SK-N-SH (cell line): ENCODE results near the gene SLC26A1. TPM values are rescaled to one million over a fixed set of nuclear protein-coding genes. Genes with fewer than 3 reads are reported as not detected.

Experiments
- CTCF ChIA-PET: fragments of 300-600, 350-600 bp; formaldehyde crosslinking; extraction: SDS; loops from one replicate; lab custom pipeline; 2021; lab: Yijun Ruan, JAX
- POLR2A ChIA-PET: fragments of 350-600 bp; sonication (Branson Sonifier 250); formaldehyde crosslinking; extraction: SDS; loops from one replicate; lab custom pipeline; 2020; ENCODE audit warnings: antibody characterized with exemption, inconsistent platforms; lab: Yijun Ruan, JAX
- DNase-seq: peaks from one replicate; pipeline ENCODE4 v3.0.0; 2012
- H2AFZ ChIP-seq: fragments of 200-600 bp; sonication (generic); 2 replicates; pipeline ENCODE4 v1.8.1; 2016; ENCODE audit warnings: antibody characterized with exemption, mild to moderate bottlenecking, low read depth
- H3F3A ChIP-seq: fragments of 200-600 bp; sonication (generic); replicated peaks from 2 replicates; pipeline ENCODE3; 2016; ENCODE audit warnings: antibody characterized with exemption, mild to moderate bottlenecking; ENCODE audit not compliant: insufficient read depth
- H3K27ac ChIP-seq, 2 experiments: fragments of 200-500 bp in 1 of 2; fragments of 200-600 bp in 1 of 2; sonication (Bioruptor generic) in 1 of 2; sonication (generic), shearing (Covaris generic) in 1 of 2; 2 replicates each; pipeline versions ENCODE4 v1.5.1 to v1.6.1; 2014 to 2016; ENCODE audit warnings: low read depth in 2 of 2, inconsistent platforms in 1 of 2, low read length in 1 of 2, mild to moderate bottlenecking in 1 of 2, mixed read lengths in 1 of 2
- H3K27me3 ChIP-seq: fragments of 200-600 bp; sonication (generic), shearing (Covaris generic); 2 replicates; pipeline ENCODE4 v1.6.1; 2016; ENCODE audit warnings: mixed run types; ENCODE audit not compliant: insufficient read depth
- H3K36me3 ChIP-seq, 2 experiments: fragments of 200-500 bp in 1 of 2; fragments of 200-600 bp in 1 of 2; sonication (Bioruptor generic) in 1 of 2; sonication (generic) in 1 of 2; replicated peaks in 1 of 2; 2 replicates each; pipeline versions ENCODE3 to v1.5.1; 2014 to 2016; ENCODE audit warnings: low read length in 1 of 2, mild to moderate bottlenecking in 1 of 2; ENCODE audit not compliant: insufficient read depth in 2 of 2, control insufficient read depth in 1 of 2
- H3K4me1 ChIP-seq, 2 experiments: fragments of 200-500 bp in 1 of 2; fragments of 200-600 bp in 1 of 2; sonication (Bioruptor generic) in 1 of 2; sonication (generic), shearing (Covaris generic) in 1 of 2; 2 replicates each; pipeline versions ENCODE4 v1.5.1 to v1.6.1; 2014 to 2016; ENCODE audit warnings: low read depth in 1 of 2, low read length in 1 of 2, mixed run types in 1 of 2; ENCODE audit not compliant: insufficient read depth in 2 of 2, control insufficient read depth in 1 of 2
- H3K4me2 ChIP-seq: fragments of 200-600 bp; sonication (generic), shearing (Covaris generic); 2 replicates; pipeline ENCODE4 v1.6.1; 2017; ENCODE audit warnings: mixed run types
- H3K4me3 ChIP-seq, 2 experiments: fragments of 200-500 bp in 1 of 2; fragments of 200-600 bp in 1 of 2; sonication (Bioruptor generic) in 1 of 2; sonication (generic), shearing (Covaris generic) in 1 of 2; 2 replicates each; pipeline versions ENCODE4 v1.5.1 to v1.8.1; 2014 to 2016; ENCODE audit warnings: low read depth in 2 of 2, inconsistent platforms in 1 of 2, low read length in 1 of 2, mild to moderate bottlenecking in 1 of 2, mixed read lengths in 1 of 2, moderate library complexity in 1 of 2
- H3K79me2 ChIP-seq: fragments of 200-600 bp; sonication (generic); 2 replicates; pipeline ENCODE4 v1.8.1; 2017; ENCODE audit warnings: mild to moderate bottlenecking; ENCODE audit not compliant: insufficient read depth
- H3K9ac ChIP-seq: fragments of 200-600 bp; sonication (generic); 2 replicates; pipeline ENCODE4 v1.6.1; 2017; ENCODE audit warnings: mixed run types
- H3K9me2 ChIP-seq: fragments of 200-600 bp; sonication (generic); 2 replicates; pipeline ENCODE4 v1.6.1; 2017; ENCODE audit warnings: mixed run types
- H3K9me3 ChIP-seq: fragments of 200-600 bp; sonication (generic); 2 replicates; pipeline ENCODE4 v1.6.1; 2017; ENCODE audit warnings: mixed run types, mild to moderate bottlenecking, moderate library complexity
- H4K20me1 ChIP-seq: fragments of 200-600 bp; sonication (generic); 2 replicates; pipeline ENCODE4 v1.6.1; 2017; ENCODE audit warnings: mild to moderate bottlenecking, mixed run types; ENCODE audit not compliant: insufficient read depth
- CHD2 ChIP-seq: fragments of 150-350 bp; IDR thresholded peaks from 2 replicates; pipeline ENCODE4 v1.6.1; 2018; ENCODE audit warnings: low read length; ENCODE audit not compliant: partially characterized antibody
- ELF1 ChIP-seq: IDR thresholded peaks from 2 replicates; pipeline ENCODE4 v1.4.0; 2012
- EZH2phosphoT487 ChIP-seq: fragments of 200-600 bp; sonication (generic); IDR thresholded peaks from 2 replicates; pipeline ENCODE4 v1.6.1; 2017; ENCODE audit warnings: low read depth, mixed run types, mild to moderate bottlenecking, antibody characterized with exemption, moderate library complexity, borderline replicate concordance
- FOXJ3 ChIP-seq: sonication (generic); formaldehyde crosslinking; IDR thresholded peaks from 2 replicates; pipeline ENCODE4 v1.5.1; 2020; ENCODE audit warnings: mild to moderate bottlenecking, missing genetic modification reagents
- FOXM1 ChIP-seq: IDR thresholded peaks from 2 replicates; pipeline ENCODE4 v1.4.0; 2012; ENCODE audit warnings: low read depth, mild to moderate bottlenecking
- GABPA ChIP-seq: IDR thresholded peaks from 2 replicates; pipeline ENCODE4 v1.4.0; 2012; ENCODE audit warnings: low read depth, mild to moderate bottlenecking
- GATA2 ChIP-seq: sonication (generic); formaldehyde crosslinking; IDR thresholded peaks from 2 replicates; pipeline ENCODE4 v1.5.0; 2020; ENCODE audit warnings: mild to moderate bottlenecking, missing genetic modification reagents
- JUND ChIP-seq: IDR thresholded peaks from 2 replicates; pipeline ENCODE4 v1.4.0; 2012
- NFIC ChIP-seq: IDR thresholded peaks from 2 replicates; pipeline ENCODE4 v1.4.0; 2012; ENCODE audit warnings: borderline replicate concordance
- NRF1 ChIP-seq: IDR thresholded peaks from 2 replicates; pipeline ENCODE4 v1.6.1; 2012; ENCODE audit warnings: low read depth, mild to moderate bottlenecking, low read length
- RFX5 ChIP-seq: IDR thresholded peaks from 2 replicates; pipeline ENCODE4 v1.6.1; 2012; ENCODE audit warnings: mild to moderate bottlenecking, improper control_type of control experiment, low read length
- SIN3A ChIP-seq: IDR thresholded peaks from 2 replicates; pipeline ENCODE4 v1.6.1; 2012; ENCODE audit warnings: low read depth, mild to moderate bottlenecking, low read length, moderate library complexity, borderline replicate concordance
- SMC3 ChIP-seq: IDR thresholded peaks from 2 replicates; pipeline ENCODE4 v1.6.1; 2012; ENCODE audit warnings: low read depth, low read length, improper control_type of control experiment
- TAF1 ChIP-seq: IDR thresholded peaks from 2 replicates; pipeline ENCODE4 v1.6.1; 2012; ENCODE audit warnings: low read depth, mild to moderate bottlenecking, low read length, moderate library complexity, borderline replicate concordance
- YY1 ChIP-seq: IDR thresholded peaks from 2 replicates; pipeline ENCODE4 v1.4.0; 2012; ENCODE audit warnings: low read depth, mild to moderate bottlenecking
- WGBS: methylation state at CpG from one replicate; pipeline ENCODE4 v1.1.6; 2017; ENCODE audit warnings: low lambda C conversion rate; 5-methylcytosine and 5-hydroxymethylcytosine counted together
- polyA plus RNA-seq, 3 experiments: library from polyadenylated mRNA; depleted of rRNA; stranded (reverse); fragments of >200 nt; gene quantifications; 2 replicates each; pipeline ENCODE4 v1.2.3, GENCODE V29; 2012
- TF ChIP-seq, protein P1 (sequence below): IDR thresholded peaks from 2 replicates; pipeline ENCODE4 v1.4.0; 2012; ENCODE audit warnings: low read depth, borderline replicate concordance
- TF ChIP-seq, protein P2 (sequence below): fragments of 150-350 bp; IDR thresholded peaks from 2 replicates; pipeline ENCODE4 v1.6.1; 2017; ENCODE audit warnings: antibody characterized with exemption, low read length, low read depth, borderline replicate concordance
- TF ChIP-seq, protein P3 (sequence below): IDR thresholded peaks from 2 replicates; pipeline ENCODE4; 2012

Gene SLC26A1
- polyA plus RNA-seq, 1 of the 3 experiments (the other 2 are of a cell fraction) = 0.05 TPM

DNA sequence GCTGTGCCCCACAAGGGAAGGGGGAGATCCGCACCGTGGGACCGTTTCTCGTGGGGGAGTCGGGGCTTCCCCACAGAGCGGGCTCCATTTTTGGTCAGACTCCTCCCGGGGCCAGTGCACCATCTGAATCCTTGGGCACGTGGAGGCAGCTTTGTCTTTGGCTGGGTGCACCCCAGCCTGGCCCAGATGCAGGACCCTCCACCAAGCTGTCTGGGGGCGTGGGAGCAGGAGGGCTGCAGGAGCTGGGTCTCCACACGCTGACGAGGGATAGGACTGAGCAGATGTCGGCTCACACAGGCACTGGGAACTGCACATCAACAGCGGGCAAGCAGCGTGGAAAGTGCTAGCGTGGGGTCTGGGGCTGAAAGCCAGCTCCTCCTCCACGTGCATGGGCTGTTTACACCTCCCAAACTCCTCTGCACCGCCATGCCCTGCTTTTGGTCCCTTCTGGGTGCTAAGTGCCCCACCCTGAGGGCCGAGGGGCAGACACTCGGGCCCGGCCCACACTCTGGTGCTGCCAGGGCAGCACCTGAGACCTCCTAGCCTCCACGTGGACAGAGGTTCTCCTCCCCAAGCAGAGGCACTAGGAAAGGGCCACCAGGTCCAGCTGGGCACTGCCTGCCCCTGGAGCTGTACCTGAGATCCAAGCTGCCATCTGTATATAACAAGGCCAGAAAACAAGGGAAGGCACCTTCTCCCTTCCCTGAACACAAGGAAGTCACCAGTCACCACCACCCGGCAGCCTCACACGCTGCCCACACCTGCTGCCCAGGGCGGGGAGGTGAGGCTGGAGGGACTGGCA, 33.7 kb downstream of the SLC26A1 start:
- Histone ChIP-seq H3K9me2 (no peaks in the 10 kb centered on the region), H2AFZ (no peak overlapping the region), H3K4me3 (no peak overlapping the region), H3K4me2 (no peak overlapping the region), H4K20me1 (no peaks in the 10 kb centered on the region), H3K9ac (no peak overlapping the region), H3K4me1 (no peaks in the 10 kb centered on the region), H3K27ac (no peak overlapping the region), H3K9me3 (no peaks in the 10 kb centered on the region), H3K79me2 (no peaks in the 10 kb centered on the region), H3K36me3 (peaks cover 0 to 48% of the 10 kb centered on the region in 2 experiments), H3K27me3 (no peaks in the 10 kb centered on the region), H3F3A (no peaks in the 10 kb centered on the region)
- TF ChIP-seq SIN3A (no peak), CHD2 (no peak), TAF1 (no peak), JUND (no peak), GATA2 (CRISPR knock-in tag) (no peak), NRF1 (no peak), EZH2phosphoT487 (no peak), GABPA (no peak), ELF1 (no peak), FOXJ3 (CRISPR knock-in tag) (no peak), FOXM1 (no peak), YY1 (no peak), NFIC (no peak), SMC3 (no peak), RFX5 (no peak)
- TF ChIP-seq, protein P1, sequence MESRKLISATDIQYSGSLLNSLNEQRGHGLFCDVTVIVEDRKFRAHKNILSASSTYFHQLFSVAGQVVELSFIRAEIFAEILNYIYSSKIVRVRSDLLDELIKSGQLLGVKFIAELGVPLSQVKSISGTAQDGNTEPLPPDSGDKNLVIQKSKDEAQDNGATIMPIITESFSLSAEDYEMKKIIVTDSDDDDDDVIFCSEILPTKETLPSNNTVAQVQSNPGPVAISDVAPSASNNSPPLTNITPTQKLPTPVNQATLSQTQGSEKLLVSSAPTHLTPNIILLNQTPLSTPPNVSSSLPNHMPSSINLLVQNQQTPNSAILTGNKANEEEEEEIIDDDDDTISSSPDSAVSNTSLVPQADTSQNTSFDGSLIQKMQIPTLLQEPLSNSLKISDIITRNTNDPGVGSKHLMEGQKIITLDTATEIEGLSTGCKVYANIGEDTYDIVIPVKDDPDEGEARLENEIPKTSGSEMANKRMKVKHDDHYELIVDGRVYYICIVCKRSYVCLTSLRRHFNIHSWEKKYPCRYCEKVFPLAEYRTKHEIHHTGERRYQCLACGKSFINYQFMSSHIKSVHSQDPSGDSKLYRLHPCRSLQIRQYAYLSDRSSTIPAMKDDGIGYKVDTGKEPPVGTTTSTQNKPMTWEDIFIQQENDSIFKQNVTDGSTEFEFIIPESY = no peak
- TF ChIP-seq, protein P2, sequence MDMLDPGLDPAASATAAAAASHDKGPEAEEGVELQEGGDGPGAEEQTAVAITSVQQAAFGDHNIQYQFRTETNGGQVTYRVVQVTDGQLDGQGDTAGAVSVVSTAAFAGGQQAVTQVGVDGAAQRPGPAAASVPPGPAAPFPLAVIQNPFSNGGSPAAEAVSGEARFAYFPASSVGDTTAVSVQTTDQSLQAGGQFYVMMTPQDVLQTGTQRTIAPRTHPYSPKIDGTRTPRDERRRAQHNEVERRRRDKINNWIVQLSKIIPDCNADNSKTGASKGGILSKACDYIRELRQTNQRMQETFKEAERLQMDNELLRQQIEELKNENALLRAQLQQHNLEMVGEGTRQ = no peak
- TF ChIP-seq, protein P3, sequence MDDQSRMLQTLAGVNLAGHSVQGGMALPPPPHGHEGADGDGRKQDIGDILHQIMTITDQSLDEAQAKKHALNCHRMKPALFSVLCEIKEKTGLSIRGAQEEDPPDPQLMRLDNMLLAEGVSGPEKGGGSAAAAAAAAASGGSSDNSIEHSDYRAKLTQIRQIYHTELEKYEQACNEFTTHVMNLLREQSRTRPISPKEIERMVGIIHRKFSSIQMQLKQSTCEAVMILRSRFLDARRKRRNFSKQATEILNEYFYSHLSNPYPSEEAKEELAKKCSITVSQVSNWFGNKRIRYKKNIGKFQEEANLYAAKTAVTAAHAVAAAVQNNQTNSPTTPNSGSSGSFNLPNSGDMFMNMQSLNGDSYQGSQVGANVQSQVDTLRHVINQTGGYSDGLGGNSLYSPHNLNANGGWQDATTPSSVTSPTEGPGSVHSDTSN = no peak
- CTCF ChIA-PET = no interaction called here
- POLR2A ChIA-PET = no interaction called here
- DNase-seq = peak; percentile 27
- 95% methylated on average over 13 of the region's 24 CpGs for WGBS
